GM12874 (cell line): ENCODE results near the gene TAF3.
A peak's percentile ranks its signal among the peaks of the same experiment; 100 is the strongest.

ENCODE experiments used
- CTCF ChIP-seq: IDR thresholded peaks from 2 replicates; pipeline ENCODE4 v1.5.1; 2011; ENCODE audit warnings: low read depth, mild to moderate bottlenecking, control low read depth, low read length, moderate library complexity; ENCODE audit not compliant: insufficient read depth

The TAF3 gene

DNA sequence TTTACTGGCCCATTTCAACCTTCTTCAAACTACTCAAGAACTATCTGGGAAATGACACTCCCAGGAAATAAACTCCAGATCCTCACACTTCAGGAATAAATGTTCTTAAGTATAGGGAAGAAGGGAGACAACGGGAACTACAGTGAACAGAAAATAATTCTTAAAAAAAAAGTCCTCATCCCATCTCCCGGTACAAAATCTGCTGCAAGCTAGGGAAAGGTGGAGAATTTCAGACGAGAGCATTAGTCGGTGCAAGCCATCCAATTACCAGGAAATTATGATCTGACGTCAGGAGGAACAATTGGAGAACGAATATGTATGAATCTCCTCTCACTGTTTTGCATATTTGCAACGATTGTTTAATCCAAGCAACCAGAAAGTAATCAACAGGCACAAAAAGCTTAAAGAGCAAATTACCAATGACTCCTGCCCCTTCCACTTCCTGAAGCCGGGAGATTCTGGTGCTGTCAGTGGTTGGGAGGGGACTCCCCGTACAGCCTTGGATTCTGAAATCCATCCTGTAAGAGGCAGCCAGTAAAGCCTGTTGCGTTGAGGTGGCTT lies 221.1 kb downstream of the TAF3 start:
- TF ChIP-seq CTCF, result no peak

DNA sequence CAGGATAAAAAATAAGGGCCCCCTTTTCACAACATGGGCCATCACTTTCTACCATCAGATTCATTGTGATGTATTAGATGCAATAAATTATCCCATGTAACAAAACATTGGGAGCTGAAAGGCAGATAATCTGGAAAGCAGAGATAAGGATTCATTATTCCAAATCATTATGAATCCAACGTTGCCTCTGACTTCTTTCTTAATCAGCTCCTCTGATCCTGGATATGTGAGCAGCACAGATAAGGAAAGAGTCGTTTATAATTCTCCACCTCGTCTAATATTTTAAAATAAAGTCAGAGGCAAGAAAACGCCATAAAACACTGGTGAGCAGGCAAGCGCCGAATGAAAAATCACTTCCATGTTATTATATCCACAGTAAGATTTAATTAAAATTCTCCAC lies 222.3 kb downstream of the TAF3 start:
- TF ChIP-seq CTCF, result no peak

GRCh38 chr10:8041284-8041991 lies 223.1 kb downstream of the TAF3 start:
- no peak for TF ChIP-seq CTCF

- TF ChIP-seq CTCF, result no peak
These were observed 223.9 kb downstream of the TAF3 start for GRCh38 chr10:8041992-8042720.

- no peak for TF ChIP-seq CTCF
These were observed 224.6 kb downstream of the TAF3 start for GRCh38 chr10:8042721-8043568.

- peak; percentile 15; the same call in 1 of the 2 replicates for TF ChIP-seq CTCF
These were observed 225.4 kb downstream of the TAF3 start for GRCh38 chr10:8043569-8044306.
